ENCODE measurements around the gene DOCK8.

DOCK8 gene

DNA sequence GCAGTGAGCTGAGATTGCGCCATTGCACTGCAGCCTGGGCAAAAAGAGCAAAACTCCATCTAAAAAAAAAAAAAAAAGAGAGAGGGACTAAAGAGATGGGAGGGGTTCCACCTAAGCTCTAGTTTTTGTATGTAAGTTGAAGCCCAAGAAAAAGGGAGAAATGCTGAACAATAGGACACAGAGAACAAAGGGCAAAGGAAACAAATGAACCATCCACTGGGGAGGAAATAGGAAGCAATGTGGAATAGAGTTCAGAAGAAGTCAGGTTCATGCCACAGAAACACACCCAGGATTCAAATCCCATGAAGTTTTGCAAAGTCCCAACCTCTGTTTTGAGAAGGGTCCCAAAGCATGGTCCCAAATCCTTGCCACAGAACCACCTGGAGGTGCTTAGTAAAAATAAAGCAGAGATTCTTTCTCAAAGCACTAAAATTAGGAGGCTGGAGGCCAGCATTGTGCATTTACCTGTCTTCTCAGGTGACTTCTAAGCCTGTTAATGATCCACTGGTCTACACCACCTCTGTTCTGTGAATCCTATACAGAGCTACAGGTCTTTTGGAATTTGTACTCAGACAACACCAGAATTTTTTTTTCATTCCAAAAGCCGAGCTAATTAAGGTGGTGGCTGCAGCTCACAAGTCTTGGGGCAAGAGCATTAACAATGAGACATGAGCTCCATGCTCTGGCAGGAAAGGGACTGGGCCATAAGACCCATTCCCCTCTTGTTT, 177.6 kb downstream of the DOCK8 start:
- no peak overlapping the region for H3K4me3 ChIP-seq (ENCODE audit: low read depth, low read length)
- ChIA-PET POLR2A (no interaction called here), CTCF (no interaction called here)
- DNase-seq (ENCODE audit: low read depth, low spot score), result no peak
- TF ChIP-seq, protein P1, sequence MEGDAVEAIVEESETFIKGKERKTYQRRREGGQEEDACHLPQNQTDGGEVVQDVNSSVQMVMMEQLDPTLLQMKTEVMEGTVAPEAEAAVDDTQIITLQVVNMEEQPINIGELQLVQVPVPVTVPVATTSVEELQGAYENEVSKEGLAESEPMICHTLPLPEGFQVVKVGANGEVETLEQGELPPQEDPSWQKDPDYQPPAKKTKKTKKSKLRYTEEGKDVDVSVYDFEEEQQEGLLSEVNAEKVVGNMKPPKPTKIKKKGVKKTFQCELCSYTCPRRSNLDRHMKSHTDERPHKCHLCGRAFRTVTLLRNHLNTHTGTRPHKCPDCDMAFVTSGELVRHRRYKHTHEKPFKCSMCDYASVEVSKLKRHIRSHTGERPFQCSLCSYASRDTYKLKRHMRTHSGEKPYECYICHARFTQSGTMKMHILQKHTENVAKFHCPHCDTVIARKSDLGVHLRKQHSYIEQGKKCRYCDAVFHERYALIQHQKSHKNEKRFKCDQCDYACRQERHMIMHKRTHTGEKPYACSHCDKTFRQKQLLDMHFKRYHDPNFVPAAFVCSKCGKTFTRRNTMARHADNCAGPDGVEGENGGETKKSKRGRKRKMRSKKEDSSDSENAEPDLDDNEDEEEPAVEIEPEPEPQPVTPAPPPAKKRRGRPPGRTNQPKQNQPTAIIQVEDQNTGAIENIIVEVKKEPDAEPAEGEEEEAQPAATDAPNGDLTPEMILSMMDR (IDR thresholded peaks at IDR 0.05; ENCODE audit: insufficient read depth, low read length, missing control alignments), result no peak

DNA sequence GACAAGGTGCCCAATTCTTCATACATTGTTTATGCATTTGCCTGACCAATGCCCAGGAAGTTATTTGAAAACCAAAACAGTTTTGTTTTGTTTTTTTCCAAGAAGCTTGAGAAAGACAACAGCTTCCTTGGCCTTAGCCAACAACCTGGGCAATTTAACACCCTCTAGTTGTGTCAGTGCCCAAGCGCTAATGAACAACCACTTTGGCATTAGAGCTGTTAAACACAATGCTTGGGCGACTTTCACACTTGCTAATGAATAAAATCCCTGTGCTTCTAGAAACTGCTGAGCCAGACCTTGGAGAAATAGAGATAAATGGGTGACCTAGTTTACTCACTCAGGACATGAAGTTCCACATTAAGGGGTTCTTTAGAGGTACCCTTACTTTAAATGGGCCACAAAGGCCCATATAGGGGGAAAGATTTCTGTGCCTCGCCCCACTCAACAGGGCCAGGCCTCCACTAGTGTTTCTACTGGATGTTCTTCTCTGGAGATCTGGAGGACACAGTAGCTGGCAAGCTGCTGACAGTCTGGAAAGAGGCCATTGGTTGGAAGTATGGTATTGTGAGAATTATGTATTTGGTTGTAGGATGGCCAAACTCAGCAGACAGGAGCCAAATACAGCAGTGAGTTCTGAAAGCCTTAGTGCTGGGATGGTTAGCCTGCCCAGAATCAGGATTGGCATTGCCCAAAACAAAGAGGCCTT, 179.8 kb downstream of the DOCK8 start:
- TF ChIP-seq, protein P1 (IDR thresholded peaks at IDR 0.05; ENCODE audit: insufficient read depth, low read length, missing control alignments), result no peak
- POLR2A ChIA-PET, result no interaction called here
- DNase-seq (ENCODE audit: low read depth, low spot score), result no peak
- H3K4me3 ChIP-seq (ENCODE audit: low read depth, low read length), result no peak overlapping the region
- CTCF ChIA-PET, result no interaction called here

DNA sequence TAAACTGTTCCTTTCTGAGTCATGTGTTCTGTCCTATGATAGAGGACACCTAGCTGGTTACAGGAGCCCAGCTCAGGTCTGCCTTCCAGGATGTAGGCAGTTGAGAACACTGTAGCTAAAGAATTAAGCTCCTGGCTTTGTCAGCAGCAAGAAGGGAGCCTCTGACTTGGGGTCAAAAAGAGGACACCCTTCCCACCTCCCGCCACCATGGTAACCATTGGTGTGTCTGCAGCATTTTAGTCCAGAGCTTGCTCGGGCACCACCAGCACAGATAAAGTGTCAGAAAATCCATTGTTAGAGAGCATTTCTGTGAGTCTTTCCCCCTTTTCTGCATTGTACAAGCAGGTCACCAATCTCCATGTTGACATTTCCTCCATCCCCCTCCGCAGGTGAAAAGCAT, 181.7 kb downstream of the DOCK8 start:
- TF ChIP-seq, protein P1 (IDR thresholded peaks at IDR 0.05; ENCODE audit: insufficient read depth, low read length, missing control alignments), result no peak
- CTCF ChIA-PET, result interaction anchor here (0.9 kb wide), 1 partner anchor 11 kb away, joined by 3 read pairs; no protein-coding TSS in a partner anchor
- no peak for DNase-seq (ENCODE audit: low read depth, low spot score)
- POLR2A ChIA-PET, result no interaction called here
- H3K4me3 ChIP-seq (ENCODE audit: low read depth, low read length), result no peak overlapping the region

DNA sequence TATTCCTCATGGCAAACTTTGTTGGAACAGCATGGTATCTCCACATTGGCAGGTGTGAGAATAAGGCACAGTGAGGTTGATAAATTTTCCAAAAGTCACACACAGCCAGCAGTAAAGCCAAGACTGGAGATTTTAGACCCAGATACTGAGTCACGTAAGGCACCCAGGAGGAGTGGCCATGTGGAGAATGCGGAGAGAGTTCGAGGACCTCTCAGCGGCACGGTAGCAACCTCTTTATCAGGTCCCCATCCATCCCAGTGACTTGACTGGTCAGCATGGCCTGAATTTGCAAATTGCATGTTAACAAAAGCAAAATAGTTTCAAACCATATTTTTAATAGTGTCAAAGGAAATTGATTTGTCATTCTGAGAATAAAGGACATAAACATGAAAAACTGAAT, 183.4 kb downstream of the DOCK8 start:
- ChIA-PET POLR2A (no interaction called here), CTCF (no interaction called here)
- DNase-seq (ENCODE audit: low read depth, low spot score), result no peak
- TF ChIP-seq, protein P1 (IDR thresholded peaks at IDR 0.05; ENCODE audit: insufficient read depth, low read length, missing control alignments), result no peak
- no peak overlapping the region for H3K4me3 ChIP-seq (ENCODE audit: low read depth, low read length)

DNA sequence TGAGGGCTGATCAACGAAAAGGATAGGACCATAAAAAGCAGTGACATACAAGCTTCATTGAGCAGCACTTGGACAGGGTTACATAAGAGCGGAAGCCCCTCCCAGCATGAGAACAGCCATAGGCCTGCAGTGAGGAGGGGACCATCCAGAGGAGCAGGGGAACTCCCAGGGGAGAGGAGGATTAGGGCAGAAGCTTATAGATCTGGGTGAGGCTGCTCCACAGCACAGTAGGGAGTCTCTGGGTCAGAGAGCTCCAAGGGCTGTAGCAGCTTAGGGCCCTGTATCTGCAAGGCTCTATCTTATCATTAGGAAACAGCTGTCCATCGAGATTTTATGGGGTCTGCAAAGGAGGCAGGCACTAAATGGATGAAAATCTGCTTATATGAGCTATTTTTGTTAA, 186.6 kb downstream of the DOCK8 start:
- POLR2A ChIA-PET, result no interaction called here
- CTCF ChIA-PET, result no interaction called here
- TF ChIP-seq, protein P1 (IDR thresholded peaks at IDR 0.05; ENCODE audit: insufficient read depth, low read length, missing control alignments), result no peak
- no peak for DNase-seq (ENCODE audit: low read depth, low spot score)
- H3K4me3 ChIP-seq (ENCODE audit: low read depth, low read length), result no peak overlapping the region

DNA sequence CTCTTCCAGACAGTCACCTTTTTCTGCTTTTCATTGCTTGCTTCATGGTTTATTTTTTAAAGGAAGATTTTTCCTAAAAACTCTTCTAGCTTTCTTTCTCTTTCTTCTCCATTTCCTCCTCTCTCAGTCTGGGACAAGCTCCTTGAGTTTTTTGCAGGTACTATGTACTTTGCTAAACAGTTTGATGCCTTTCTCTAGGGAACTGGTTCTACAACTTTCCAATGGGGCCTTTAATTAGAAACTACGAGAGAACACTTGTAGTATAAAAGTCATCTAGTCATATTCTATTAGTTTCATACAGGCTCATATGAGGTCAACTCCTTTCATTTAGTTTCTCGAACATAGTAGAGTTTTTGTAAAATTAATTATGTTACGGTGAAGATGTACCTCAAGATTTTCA, 189.6 kb downstream of the DOCK8 start:
- ChIA-PET CTCF (no interaction called here), POLR2A (no interaction called here)
- no peak overlapping the region for H3K4me3 ChIP-seq (ENCODE audit: low read depth, low read length)
- TF ChIP-seq, protein P1 (IDR thresholded peaks at IDR 0.05; ENCODE audit: insufficient read depth, low read length, missing control alignments), result no peak
- DNase-seq (ENCODE audit: low read depth, low spot score), result no peak
